HT1080 (cell line): ENCODE results near the gene SSBP3. TPM values are rescaled to one million over a fixed set of nuclear protein-coding genes. Genes with fewer than 3 reads are reported as not detected.

ENCODE experiments used
- DNase-seq: peaks from one replicate; pipeline ENCODE4 v3.0.0-alpha.2; 2015; ENCODE audit warnings: low read depth
- total RNA-seq: library from RNA; depleted of rRNA; stranded (reverse); fragments of >200 nt; shearing (Covaris generic); gene quantifications from 2 replicates; pipeline ENCODE4 v1.2.3, GENCODE V29; 2014

The SSBP3 gene
- total RNA-seq, 1 experiment from 2014 or later: 44.1 TPM

GRCh38 chr1:54310439-54311328 is 95.5 kb downstream of the SSBP3 start:
- peak; percentile 38 for DNase-seq

GRCh38 chr1:54309631-54310366 is 96.4 kb downstream of the SSBP3 start:
- DNase-seq: no peak

GRCh38 chr1:54307305-54307704 is 98.9 kb downstream of the SSBP3 start:
- DNase-seq: no peak

- no peak for DNase-seq
Measured at GRCh38 chr1:54305906-54306514, 100.2 kb downstream of the SSBP3 start.

GRCh38 chr1:54304518-54304917 is 101.7 kb downstream of the SSBP3 start:
- DNase-seq: no peak

- no peak for DNase-seq
Measured at GRCh38 chr1:54302951-54303843, 103.0 kb downstream of the SSBP3 start.

GRCh38 chr1:54302549-54302948 is 103.6 kb downstream of the SSBP3 start:
- no peak for DNase-seq

GRCh38 chr1:54301497-54301896 is 104.7 kb downstream of the SSBP3 start:
- DNase-seq: no peak

GRCh38 chr1:54300401-54300800 is 105.8 kb downstream of the SSBP3 start:
- DNase-seq: no peak

GRCh38 chr1:54299037-54299436 is 107.2 kb downstream of the SSBP3 start:
- no peak for DNase-seq

- DNase-seq: no peak
Measured at GRCh38 chr1:54298284-54299033, 107.7 kb downstream of the SSBP3 start.

GRCh38 chr1:54297596-54298283 is 108.5 kb downstream of the SSBP3 start:
- DNase-seq: no peak

- DNase-seq: no peak
Measured at GRCh38 chr1:54296666-54297065, 109.5 kb downstream of the SSBP3 start.

GRCh38 chr1:54294887-54295286 is 111.3 kb downstream of the SSBP3 start:
- no peak for DNase-seq

GRCh38 chr1:54292002-54292911 is 113.9 kb downstream of the SSBP3 start:
- no peak for DNase-seq

- no peak for DNase-seq
Measured at GRCh38 chr1:54291276-54292001, 114.8 kb downstream of the SSBP3 start.

GRCh38 chr1:54290506-54291184 is 115.5 kb downstream of the SSBP3 start:
- no peak for DNase-seq
